GM12875 (cell line): ENCODE measurements around the gene KRTAP10-9.

ENCODE experiments used
- H3K4me3 ChIP-seq: one replicate; pipeline ENCODE4 v1.5.1; 2011; ENCODE audit warnings: low read depth, low read length, control low read depth
- TF ChIP-seq, protein P1 (sequence below): IDR thresholded peaks from 2 replicates; pipeline ENCODE4 v1.5.1; 2011; ENCODE audit warnings: low read depth, mild to moderate bottlenecking, control low read depth, inconsistent platforms, low read length, moderate library complexity, borderline replicate concordance; ENCODE audit not compliant: insufficient read depth

Gene KRTAP10-9

DNA sequence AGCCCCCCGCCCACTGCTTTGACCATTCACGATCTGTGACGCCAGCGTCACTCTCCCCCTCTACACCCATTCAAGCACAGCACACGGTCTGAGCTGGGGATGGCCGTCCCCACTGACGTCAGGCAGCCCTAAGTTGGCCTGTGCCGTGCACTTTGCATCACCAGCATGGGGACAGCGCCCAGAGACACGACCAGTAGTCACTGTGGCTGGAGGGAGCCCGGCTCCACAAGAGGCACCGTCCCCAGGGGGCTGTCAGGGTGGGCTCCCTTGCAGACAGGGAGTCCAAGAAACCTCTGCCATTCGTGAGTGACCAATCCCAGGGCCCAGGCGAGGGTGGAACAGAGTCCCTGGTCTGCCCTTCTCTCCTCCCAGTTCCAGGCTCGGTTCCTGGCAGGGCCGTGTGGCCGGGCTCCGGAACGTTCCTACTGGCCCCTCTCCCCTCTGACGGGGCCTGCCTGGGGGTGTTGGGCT, 12.7 kb upstream of the KRTAP10-9 start:
- TF ChIP-seq, protein P1, sequence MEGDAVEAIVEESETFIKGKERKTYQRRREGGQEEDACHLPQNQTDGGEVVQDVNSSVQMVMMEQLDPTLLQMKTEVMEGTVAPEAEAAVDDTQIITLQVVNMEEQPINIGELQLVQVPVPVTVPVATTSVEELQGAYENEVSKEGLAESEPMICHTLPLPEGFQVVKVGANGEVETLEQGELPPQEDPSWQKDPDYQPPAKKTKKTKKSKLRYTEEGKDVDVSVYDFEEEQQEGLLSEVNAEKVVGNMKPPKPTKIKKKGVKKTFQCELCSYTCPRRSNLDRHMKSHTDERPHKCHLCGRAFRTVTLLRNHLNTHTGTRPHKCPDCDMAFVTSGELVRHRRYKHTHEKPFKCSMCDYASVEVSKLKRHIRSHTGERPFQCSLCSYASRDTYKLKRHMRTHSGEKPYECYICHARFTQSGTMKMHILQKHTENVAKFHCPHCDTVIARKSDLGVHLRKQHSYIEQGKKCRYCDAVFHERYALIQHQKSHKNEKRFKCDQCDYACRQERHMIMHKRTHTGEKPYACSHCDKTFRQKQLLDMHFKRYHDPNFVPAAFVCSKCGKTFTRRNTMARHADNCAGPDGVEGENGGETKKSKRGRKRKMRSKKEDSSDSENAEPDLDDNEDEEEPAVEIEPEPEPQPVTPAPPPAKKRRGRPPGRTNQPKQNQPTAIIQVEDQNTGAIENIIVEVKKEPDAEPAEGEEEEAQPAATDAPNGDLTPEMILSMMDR = no peak
- H3K4me3 ChIP-seq = no peak overlapping the region

DNA sequence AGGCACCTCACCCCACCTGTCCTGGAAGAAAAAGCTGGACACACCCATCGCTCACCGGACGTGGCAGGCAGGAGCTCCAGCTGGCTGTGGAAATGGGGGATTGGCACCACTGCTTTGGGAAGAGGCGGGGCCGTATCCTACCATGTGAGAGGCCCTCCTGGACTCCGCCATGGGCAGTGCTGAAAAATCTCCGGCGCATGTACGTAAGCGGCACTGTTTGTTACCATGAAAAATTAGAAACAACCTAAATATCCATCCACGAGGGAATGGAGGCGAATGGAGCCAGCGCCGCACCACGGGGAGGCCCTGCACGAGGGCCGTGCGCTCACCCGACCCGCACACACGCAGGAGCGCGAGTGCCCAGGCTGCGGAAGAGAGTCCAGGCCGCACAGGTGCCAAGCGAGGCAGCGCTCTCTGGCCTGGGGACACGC, 11.9 kb upstream of the KRTAP10-9 start:
- TF ChIP-seq, protein P1 = no peak
- no peak overlapping the region for H3K4me3 ChIP-seq

DNA sequence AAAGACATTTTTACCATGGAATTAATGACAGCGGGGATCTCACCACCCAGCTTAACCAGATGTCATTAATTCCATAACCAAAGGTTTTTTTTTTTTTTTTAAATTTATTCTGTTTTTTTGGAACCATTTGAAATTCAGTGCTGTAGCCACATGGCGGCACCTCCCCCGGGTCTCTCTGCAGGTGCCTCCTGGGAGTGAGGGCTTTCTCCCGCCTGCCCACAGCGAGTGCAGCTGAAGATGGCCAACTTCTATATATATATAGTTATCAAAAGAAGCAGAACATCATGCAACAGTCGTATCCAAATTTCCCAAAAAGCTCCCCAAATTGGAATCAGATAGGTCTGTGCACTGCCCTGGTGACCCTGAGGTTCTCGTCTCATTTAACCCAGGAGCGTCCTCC, 11.4 kb upstream of the KRTAP10-9 start:
- H3K4me3 ChIP-seq = no peak overlapping the region
- TF ChIP-seq, protein P1 = no peak

DNA sequence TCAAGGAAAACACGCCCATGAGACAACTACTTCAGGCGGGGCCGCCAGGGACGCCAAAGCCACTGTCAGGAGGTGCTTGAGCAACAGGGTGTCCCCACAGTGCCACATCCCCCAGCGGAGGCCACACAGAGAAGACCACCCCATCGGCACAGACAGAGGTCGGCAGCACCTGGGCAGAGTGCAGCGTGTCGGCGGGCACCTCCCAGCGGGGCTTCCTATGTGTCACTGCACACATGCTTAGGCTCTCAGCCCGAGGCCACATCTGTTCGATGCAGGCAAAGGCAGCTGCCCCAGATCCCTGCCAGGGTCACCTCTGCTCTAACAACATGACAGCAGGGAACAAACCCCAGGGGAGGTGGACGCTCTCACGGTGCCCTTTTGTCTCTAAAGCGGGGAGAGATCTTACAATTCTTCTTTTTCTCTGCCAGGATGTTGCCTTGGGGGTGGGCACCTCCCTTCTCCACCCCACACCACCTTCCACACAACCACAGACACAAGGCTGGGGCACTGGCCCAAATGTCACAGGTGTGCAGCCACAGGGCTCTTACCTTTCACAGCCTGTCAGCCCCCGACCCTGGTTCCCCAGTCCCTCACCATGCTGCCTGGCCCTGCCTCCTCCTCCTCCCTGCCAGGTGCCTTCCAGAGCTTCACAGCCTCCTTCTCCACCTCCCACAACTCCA, 10.8 kb upstream of the KRTAP10-9 start:
- TF ChIP-seq, protein P1 = no peak
- H3K4me3 ChIP-seq = no peak overlapping the region

DNA sequence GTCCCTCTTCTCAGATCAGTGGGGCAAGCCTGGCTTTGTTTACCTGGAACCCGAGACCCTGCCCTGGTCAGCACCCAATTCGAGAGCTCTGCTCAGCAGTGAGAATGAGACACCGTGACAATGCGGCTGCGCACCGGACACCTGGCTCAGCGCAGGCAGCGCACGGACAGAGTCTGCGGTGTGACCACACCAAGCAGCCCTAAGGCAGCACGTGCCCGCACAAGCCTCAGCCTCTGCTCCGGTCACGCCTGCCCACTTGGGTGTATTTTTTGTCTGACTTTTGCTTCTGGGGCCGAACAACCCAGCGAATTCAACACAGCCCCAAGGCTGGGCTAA, 10.3 kb upstream of the KRTAP10-9 start:
- TF ChIP-seq, protein P1 = no peak
- H3K4me3 ChIP-seq = no peak overlapping the region

DNA sequence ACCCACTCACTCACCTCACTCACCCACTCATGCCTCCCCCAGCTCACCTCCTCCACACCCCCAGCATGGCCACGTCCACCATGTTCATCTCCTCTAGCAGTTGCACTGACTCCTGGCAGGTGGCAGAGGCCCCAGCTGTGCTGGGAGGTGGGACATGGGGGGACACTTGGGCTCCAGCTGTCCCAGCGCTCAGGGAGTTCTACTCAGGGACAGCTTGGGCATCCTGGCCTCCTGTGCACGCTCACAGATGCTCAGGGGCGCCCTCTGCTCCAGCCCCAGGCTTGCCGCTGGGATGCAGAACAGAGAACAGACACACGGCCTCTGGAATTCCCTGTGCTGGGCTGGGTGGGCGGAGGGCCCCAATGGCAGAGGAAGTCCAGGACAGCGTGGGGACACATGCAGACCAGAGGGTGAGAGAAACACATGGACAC, 9.8 kb upstream of the KRTAP10-9 start:
- no peak overlapping the region for H3K4me3 ChIP-seq
- TF ChIP-seq, protein P1 = no peak

DNA sequence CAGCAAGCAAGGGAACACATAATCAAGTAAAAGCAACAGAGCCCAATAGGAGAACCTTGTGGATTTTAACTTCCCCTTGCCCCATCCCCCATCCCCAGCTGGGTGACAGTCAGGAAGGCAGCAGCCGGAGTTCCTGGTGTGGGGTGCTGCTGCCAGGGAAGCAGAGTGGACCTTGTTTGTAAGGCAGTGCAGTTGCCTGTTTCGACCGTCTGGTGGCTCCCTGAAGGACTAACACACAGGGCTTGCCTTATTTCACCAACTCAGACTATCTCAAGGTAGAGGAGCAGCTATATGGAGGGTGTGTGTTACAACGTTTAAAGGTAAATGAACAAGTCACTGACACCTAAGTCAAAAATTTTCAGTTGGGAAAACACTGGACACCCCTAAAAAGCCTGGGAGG, 8.4 kb upstream of the KRTAP10-9 start:
- TF ChIP-seq, protein P1 = 0 out of 2 replicates have a peak, but pooled peaks have one; percentile 3
- no peak overlapping the region for H3K4me3 ChIP-seq
